ENCODE results near the gene FITM1. TPM values are rescaled to one million over a fixed set of nuclear protein-coding genes. Genes with fewer than 3 reads are reported as not detected.

Gene FITM1
- total RNA-seq, 1 donor from 2014 or later = 0.53 TPM

DNA sequence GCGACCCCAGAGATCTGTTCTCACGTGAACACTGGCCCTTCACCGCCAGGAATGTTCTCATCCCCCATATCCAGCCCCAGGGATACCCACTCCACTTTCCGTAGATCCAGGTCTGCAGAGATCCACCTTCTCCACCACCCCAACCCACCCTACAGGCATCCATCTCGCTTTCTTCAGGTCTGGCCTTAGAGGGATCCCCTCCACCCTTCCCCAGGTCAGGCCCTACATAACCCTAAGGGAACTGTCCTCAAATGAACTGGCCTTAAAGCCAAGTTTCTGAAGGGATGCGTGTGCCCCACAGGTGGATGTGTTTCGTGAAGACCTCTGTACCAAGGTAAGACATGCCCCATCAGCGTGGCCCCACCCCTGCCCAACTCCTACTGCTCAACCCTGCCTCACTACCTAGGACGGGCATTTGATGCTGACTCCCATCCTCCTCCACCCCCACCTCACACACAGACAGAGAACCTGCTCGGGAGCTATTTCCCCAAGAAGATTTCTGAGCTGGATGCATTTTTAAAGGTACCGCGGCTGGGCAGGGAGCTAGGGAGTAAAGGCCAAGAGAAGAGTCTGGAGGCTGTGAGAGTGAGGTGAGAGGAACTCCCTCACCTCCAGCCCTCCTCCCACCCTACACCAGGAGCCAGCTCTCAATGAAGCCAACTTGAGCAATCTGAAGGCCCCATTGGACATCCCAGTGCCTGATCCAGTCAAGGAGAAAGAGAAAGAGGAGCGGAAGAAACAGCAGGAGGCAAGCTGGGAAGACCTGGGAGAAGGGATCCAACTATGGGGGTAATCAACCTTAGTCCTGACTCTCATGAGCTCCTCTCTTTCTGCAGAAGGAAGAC, 6.4 kb downstream of the FITM1 start:
- DNase-seq (ENCODE audit: extremely low spot score, unreplicated experiment) = no peak
- no peaks in the 10 kb centered on the region for H3K9me3 Mint-ChIP-seq
- TF ChIP-seq, protein P1, sequence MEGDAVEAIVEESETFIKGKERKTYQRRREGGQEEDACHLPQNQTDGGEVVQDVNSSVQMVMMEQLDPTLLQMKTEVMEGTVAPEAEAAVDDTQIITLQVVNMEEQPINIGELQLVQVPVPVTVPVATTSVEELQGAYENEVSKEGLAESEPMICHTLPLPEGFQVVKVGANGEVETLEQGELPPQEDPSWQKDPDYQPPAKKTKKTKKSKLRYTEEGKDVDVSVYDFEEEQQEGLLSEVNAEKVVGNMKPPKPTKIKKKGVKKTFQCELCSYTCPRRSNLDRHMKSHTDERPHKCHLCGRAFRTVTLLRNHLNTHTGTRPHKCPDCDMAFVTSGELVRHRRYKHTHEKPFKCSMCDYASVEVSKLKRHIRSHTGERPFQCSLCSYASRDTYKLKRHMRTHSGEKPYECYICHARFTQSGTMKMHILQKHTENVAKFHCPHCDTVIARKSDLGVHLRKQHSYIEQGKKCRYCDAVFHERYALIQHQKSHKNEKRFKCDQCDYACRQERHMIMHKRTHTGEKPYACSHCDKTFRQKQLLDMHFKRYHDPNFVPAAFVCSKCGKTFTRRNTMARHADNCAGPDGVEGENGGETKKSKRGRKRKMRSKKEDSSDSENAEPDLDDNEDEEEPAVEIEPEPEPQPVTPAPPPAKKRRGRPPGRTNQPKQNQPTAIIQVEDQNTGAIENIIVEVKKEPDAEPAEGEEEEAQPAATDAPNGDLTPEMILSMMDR (conservative IDR thresholded peaks at IDR 0.05) = no peak
- H3K4me1 Mint-ChIP-seq (ENCODE audit: unreplicated experiment) = peaks cover 31% of the 10 kb centered on the region
- H3K36me3 Mint-ChIP-seq = peaks cover 20% of the 10 kb centered on the region
- H3K4me3 Mint-ChIP-seq = peak overlapping the region; percentile 89
- H3K27ac Mint-ChIP-seq = peak overlapping the region; percentile 77
- H3K27me3 Mint-ChIP-seq = no peaks in the 10 kb centered on the region

DNA sequence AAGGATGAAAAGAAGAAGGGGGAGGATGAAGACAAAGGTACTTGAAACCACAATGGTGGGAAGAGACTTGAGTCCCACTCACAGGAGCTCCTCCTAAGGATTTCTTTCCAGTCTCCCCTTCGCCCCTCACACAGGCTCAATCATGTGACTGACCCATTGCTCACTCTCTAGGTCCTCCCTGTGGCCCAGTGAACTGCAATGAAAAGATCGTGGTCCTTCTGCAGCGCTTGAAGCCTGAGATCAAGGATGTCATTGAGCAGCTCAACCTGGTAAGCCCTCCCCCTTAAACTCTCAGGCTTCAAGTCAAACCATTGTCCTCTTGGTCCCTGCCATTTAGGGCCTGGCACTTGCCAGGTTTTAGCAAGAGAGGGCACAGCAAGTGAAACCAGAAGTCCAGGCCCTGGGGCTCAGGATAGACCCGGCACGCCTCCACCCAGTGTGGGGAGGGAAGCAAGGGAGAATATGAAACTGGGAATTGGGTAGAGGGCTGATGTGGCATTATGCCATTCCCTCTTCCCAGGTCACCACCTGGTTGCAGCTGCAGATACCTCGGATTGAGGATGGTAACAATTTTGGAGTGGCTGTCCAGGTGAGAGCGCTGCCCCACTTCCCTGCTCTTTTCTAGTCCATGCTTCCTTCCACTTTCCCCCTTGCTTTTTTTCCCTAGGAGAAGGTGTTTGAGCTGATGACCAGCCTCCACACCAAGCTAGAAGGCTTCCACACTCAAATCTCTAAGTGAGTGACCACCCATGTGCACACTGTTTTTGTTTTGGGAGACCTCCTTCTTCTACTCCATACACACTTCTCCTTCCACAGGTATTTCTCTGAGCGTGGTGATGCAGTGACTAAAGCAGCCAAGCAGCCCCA, 7.3 kb downstream of the FITM1 start:
- no peaks in the 10 kb centered on the region for H3K9me3 Mint-ChIP-seq
- peaks cover 34% of the 10 kb centered on the region for H3K4me1 Mint-ChIP-seq (ENCODE audit: unreplicated experiment)
- peak overlapping the region; percentile 89 for H3K4me3 Mint-ChIP-seq
- TF ChIP-seq, protein P1 (conservative IDR thresholded peaks at IDR 0.05) = no peak
- H3K27ac Mint-ChIP-seq = no peak overlapping the region
- no peak for DNase-seq (ENCODE audit: extremely low spot score, unreplicated experiment)
- peaks cover 20% of the 10 kb centered on the region for H3K36me3 Mint-ChIP-seq
- no peaks in the 10 kb centered on the region for H3K27me3 Mint-ChIP-seq

DNA sequence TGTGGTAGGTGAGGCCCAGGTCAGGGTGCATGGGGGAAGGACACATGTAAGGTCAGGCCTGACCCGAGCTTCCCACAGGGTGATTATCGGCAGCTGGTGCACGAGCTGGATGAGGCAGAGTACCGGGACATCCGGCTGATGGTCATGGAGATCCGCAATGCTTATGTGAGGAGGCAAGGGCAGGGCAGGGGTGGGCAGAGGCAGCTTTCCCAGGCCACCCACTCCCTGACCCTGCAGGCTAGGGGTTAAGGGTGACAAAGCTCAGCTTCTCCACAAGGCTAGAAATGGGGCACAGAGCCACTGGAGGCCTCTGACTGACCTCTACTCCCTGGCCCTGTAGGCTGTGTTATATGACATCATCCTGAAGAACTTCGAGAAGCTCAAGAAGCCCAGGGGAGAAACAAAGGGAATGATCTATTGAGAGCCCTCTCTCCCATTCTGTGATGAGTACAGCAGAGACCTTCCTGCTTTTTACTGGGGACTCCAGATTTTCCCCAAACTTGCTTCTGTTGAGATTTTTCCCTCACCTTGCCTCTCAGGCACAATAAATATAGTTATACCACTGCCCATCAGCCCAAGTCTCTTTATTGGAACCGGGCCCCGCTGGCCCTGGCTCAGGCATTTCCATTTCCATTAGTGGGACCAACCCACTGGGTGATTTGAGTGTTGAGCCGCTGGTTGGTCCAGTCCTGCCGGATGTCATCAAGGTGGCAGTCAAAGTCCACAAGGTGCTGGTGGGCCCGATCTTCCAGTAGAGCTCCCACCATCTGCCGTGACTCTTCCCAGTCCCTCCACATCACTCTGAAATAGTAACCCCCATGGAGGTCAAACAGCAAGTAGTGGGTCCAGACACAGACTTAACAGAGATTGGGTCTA, 8.2 kb downstream of the FITM1 start:
- no peaks in the 10 kb centered on the region for H3K27me3 Mint-ChIP-seq
- DNase-seq (ENCODE audit: extremely low spot score, unreplicated experiment) = no peak
- H3K27ac Mint-ChIP-seq = no peak overlapping the region

DNA sequence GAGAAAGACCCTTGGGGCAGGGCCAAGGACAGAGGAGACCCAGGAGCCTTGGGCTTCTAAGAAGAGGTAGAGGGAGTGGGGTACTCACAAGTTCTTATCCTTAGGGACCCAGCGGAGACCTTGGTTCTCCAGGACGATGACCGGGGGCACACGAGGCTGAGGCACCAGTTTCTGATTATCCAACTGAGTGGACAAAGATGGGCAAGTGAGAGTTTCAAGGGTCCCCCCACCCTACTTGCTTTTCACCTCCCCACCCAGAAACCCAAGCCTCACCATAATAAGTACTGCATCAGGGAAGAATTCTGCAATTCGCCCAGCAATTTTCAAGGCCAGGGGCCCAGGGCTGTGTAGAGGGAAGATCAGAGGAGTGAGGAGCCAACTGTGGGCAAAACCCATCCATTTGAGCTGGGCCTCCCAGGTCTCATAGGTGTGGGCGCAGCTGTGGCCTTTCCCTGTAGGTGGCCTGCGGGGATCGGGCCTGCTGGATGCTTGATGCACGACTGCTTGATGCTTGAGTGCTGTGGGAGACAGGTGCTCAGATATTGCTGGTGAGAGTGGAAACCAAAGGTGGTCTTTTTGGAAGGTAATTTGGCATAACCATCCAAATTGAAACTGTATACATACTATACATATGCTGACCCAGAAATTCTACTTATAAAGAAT, 8.9 kb downstream of the FITM1 start:
- Mint-ChIP-seq H3K27me3 (no peaks in the 10 kb centered on the region), H3K4me1 (ENCODE audit: unreplicated experiment) (peaks cover 41% of the 10 kb centered on the region), H3K27ac (no peak overlapping the region), H3K36me3 (peaks cover 20% of the 10 kb centered on the region), H3K4me3 (peak overlapping the region; percentile 89), H3K9me3 (no peaks in the 10 kb centered on the region)
- TF ChIP-seq, protein P1 (conservative IDR thresholded peaks at IDR 0.05) = no peak
- no peak for DNase-seq (ENCODE audit: extremely low spot score, unreplicated experiment)

More for the DNA sequence above, 8.2 kb downstream of the FITM1 start:
- Mint-ChIP-seq H3K36me3 (peaks cover 20% of the 10 kb centered on the region), H3K9me3 (no peaks in the 10 kb centered on the region), H3K4me3 (peak overlapping the region; percentile 89), H3K4me1 (ENCODE audit: unreplicated experiment) (peaks cover 41% of the 10 kb centered on the region)
- TF ChIP-seq, protein P1 (conservative IDR thresholded peaks at IDR 0.05) = no peak

Data from type B pancreatic cell (in vitro differentiated cells).